Skin of body (tissue), 2 donors: ENCODE data around the gene SULF2. TPM values are rescaled to one million over a fixed set of nuclear protein-coding genes. Genes with fewer than 3 reads are reported as not detected.

ENCODE experiments used
- DNase-seq: peaks from one replicate; lab custom pipeline; 2025; lab: John Stamatoyannopoulos, UW
- total RNA-seq: library from RNA; depleted of rRNA; stranded (reverse); fragments of >200 nt; gene quantifications from one replicate; pipeline ENCODE4 v1.2.3, GENCODE V29; 2014

SULF2 gene
- total RNA-seq, 1 donor from 2014 or later, result 72.1 TPM

GRCh38 chr20:47762699-47763268 is 22.5 kb downstream of the SULF2 start:
- DNase-seq, result no peak

DNA sequence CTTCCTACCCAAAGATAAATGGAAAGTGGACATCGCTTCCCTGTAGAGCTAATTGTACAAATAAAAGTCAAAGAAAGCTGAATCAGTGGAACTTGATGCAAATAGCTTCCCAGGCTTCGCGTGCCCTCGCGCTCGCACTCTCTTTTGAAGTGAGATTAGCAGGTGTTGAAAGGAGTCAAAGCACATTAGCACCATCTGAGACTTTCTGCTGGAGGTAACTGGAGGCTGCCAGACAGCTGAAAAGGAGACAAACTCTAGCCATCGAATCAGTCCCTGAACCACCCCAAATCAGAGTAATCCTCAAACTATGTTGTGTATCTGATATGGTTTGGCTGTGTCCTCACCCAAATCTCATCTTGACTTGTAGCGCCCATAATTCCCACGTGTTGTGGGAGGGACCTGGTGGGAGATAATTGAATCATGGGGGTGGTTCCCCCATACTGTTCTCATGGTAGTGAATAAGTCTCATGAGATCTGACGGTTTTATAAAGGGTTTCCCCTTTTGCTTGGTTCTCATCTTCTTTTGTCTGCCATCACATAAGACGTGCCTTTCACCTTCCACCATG is 23.7 kb downstream of the SULF2 start:
- no peak for DNase-seq

DNA sequence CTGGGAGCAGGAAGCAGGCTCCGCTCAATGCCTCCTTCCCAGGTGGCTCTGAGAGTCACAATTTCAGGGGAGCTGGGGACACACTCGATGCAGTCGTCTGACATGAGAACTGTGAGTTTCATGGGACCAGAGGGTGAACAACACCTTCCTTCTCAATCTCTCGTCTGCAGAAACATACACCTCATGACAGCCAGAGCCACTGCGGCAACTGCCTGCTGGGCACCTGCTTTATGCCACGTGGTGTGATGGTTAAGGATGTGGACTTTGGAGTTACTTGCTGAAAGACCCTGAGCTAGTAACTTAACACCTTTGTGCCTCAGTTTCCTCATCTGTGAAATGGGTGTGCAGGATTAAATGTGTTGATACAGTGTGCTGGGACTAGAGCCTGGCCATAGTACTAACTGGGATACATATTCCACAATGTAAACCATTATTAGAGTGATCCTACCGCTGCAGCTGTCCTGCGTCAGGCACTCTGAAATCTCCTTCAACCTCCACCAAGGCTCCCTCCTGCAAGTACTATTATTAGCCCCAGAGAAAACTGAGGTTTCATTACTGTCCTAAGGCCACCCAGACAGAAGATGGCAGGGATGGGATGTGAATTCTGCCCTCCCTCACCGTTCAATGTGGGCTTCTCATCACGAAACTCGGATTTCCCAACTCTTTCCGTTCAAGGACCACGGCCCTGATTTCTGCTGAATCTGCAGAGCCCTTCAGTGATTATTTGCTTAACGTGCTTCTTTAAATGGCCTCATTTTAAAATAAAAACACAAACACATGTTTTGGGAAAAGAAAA is 24.4 kb downstream of the SULF2 start:
- no peak for DNase-seq

DNA sequence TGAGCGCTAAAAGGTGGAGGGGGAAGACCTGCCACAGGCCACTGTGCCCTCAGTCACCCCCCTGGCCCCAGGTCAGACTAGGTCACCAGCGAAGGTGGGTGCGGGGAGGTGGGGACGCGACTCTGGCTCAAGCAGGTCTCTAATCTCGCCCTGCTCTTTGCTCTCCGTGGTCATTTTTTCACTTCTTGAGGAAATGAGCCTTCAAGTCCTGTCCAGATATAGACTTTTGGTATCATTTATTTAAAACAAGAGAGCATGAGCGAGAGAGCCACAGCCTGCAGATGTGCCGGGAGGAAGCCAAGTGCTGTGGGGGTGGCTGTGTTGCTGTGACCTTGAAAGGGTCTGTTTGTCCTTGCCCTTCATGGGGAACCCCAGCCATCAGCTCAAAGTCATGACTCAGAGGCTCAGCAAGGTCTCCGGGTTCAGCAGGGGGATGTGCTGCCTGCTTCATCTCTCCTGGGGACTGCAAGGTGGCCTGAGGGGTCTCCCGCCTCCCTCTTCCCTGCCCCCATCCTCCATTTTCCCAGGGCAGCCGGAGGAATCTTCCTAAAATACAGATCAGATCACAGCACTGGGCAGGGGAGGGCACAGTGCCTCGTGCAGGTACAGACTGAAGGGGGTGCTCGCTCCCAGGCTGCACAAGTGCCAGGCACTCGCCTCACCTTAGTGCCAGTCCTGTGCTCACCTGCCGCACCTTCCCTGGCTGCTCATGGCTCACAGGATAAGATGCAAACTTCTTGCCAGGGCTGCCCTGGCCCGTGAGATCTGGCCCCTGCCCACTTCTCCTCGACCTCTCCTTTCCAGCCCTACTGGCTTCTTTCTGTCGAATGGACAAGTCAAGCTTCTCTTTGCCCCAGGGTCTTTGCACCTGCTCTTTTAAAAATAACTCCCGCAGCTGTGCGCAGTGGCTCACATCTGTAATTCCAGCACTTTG is 26.5 kb downstream of the SULF2 start:
- DNase-seq, result no peak

GRCh38 chr20:47757145-47758035 is 27.9 kb downstream of the SULF2 start:
- no peak for DNase-seq

GRCh38 chr20:47754946-47755652 is 30.2 kb downstream of the SULF2 start:
- DNase-seq, result no peak

GRCh38 chr20:47754388-47754715 is 30.9 kb downstream of the SULF2 start:
- no peak for DNase-seq

- DNase-seq, result no peak
These were observed 31.5 kb downstream of the SULF2 start for GRCh38 chr20:47753576-47754387.

DNA sequence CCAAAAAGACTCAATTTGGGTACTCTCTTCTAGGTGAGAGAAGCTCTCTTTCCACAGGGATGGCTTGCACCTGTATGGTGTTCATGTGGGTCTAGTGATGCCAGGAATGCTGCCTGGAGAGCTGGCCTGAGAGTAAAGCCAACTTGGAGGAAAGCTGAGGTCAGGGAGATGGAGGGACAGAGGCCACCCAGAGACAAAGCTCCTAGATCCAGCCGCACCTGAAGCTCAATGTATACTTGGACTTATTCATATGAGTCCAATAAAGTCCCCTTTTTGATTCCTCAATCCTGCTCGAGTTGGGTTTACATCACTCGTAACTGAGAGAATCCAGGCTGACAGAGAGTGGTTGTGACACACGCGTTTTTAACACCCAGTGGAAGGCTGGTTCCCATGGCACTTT is 33.8 kb downstream of the SULF2 start:
- DNase-seq, result no peak

GRCh38 chr20:47749339-47749738 is 35.9 kb downstream of the SULF2 start:
- DNase-seq, result peak; percentile 69

GRCh38 chr20:47748823-47749222 is 36.5 kb downstream of the SULF2 start:
- DNase-seq, result no peak

GRCh38 chr20:47748069-47748468 is 37.2 kb downstream of the SULF2 start:
- DNase-seq, result no peak

- DNase-seq, result no peak
These were observed 37.6 kb downstream of the SULF2 start for GRCh38 chr20:47747669-47748031.

- no peak for DNase-seq
These were observed 40.5 kb downstream of the SULF2 start for GRCh38 chr20:47744803-47745202.

DNA sequence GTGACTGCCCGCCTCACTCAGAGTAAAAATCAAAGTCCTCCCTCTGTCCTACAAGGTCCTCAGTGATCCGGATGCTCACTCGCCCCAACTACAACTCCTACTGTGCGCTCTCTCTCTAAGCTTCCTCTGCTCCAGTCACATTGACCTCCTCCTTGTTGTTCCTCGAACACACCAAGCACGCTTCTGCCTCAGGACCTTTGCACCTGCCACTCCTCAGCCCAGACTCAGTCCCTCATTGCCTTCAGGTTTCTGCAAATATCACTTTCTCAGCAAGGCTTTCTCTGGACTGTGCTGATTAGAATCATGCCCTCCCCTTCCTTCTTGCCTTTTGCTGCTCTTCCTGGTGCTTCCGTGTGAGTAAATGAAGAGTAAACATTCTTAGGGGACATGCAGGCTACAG is 41.6 kb downstream of the SULF2 start:
- DNase-seq, result no peak

DNA sequence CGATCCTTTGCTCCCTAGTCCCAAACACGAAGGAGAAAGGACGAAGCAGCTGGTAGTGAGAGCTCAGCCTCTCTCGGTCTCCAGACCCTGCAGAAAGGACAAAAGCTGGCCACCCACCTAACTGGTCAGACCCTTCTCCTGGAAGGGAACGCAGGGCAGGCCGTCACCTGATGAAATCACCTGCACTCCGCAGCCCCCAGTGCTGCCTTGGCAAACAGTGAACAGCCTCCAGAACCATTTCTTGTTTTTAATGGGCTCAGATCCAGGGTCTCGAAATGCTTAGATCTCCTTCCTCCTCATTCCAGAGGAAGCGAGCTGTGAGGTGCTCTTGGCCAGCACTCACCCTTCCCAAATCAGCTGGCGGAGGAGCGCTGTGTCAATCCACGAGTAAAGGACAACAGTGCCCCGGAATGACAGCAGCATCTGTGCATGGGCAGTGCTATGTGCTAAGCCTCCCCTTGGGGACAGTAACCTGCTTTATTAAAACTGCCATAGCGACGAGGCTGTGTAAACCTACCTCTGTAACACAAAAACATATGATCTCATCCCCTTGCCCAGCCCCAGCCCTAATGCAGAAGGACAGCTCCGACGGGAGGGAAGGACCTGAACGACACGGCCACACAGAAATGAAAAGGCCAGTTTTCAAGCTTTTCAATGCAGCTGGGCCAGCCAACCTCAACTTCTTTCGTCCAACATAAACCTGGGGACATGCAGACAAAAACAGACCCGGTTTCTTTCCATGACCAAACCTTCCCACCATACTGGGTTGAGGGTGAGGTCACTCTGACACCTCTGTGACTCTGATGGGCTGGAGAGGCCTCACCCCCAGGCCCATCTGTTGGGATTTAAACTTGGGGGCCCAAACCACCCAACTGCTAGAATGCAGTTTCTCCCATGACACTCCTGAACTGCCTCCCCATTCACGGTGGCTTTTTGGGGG is 43.3 kb downstream of the SULF2 start:
- no peak for DNase-seq

DNA sequence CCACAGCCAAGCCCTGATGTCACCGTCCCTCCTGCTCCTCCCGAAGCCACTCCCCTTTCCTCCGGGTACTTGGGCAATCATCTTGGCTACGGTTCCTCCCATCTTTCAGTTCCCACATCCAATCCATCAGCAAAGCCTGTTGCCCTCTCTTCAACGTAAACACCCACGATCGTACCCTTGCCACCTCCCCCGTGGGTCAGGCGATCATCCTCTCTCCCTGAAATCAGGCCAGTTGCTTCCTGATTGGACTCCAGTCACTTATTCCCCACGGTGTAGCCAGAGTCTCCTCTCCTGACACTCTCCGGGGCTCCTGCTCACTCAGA is 44.5 kb downstream of the SULF2 start:
- DNase-seq, result no peak

DNA sequence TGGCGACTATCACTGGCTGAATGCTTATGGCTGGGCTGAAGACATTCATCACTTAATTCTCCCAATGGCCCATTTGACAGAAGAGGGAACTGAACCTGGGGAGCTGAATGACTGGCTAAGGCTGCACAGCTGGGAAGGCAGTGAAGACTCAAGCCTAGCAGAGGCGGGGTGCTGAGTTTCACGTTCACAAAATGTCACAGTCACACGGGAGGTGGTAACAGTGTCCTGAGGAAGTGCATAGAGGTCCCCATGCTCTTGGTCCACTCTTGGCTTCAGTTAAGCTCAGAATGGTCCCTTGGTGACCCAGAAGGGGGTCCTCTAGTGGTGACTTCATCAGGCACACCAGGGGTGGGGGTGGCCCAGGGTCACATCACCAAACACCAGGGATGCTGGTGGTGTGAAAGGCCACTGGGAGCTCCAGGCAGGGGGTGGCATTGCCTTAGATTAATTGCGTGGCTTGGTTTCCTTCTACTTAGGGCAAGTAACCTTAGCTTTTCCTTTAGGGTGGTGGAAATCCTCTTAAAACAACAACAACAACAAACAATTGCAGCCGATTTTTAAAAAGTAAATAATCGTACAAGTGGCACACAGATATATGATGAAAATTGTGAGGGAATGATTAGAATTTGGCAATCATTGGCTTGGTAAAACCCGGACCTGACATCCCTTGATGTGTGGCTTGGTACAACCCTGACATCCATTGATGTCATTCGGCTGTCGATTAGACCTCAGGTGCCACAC is 45.0 kb downstream of the SULF2 start:
- no peak for DNase-seq
